Cardiac muscle cell (in vitro differentiated cells and primary cell): ENCODE results near the gene CCT6B. TPM values are rescaled to one million over a fixed set of nuclear protein-coding genes. Genes with fewer than 3 reads are reported as not detected.
A peak's percentile ranks its signal among the peaks of the same experiment; 100 is the strongest.

Source experiments
- DNase-seq, 2 donors: peaks; one replicate each; pipeline versions ENCODE4 v3.0.0 to v3.0.0-alpha.2; 2010 to 2017; ENCODE audit warnings: low read depth in 1 of 2, low spot score in 1 of 2
- H3K27ac ChIP-seq: fragments of 200-600 bp; sonication (generic); 2 replicates; pipeline ENCODE4 v1.5.1; 2016
- H3K27me3 ChIP-seq: fragments of 200-600 bp; sonication (generic); 2 replicates; pipeline ENCODE4 v1.6.0; 2016; ENCODE audit warnings: control low read depth
- H3K36me3 ChIP-seq: fragments of 200-600 bp; sonication (generic); 2 replicates; pipeline ENCODE4 v1.5.1; 2016; ENCODE audit warnings: control low read depth
- H3K4me1 ChIP-seq: fragments of 200-600 bp; sonication (generic); 2 replicates; pipeline ENCODE4 v1.8.1; 2017; ENCODE audit warnings: low read depth, mild to moderate bottlenecking, mixed run types
- H3K4me3 ChIP-seq: fragments of 200-600 bp; sonication (generic); 2 replicates; pipeline ENCODE4 v1.5.1; 2016; ENCODE audit warnings: mild to moderate bottlenecking
- H3K9me3 ChIP-seq: fragments of 200-600 bp; sonication (generic); 2 replicates; pipeline ENCODE4 v1.5.1; 2017; ENCODE audit warnings: low read depth, mild to moderate bottlenecking, control low read depth
- CTCF ChIP-seq: IDR thresholded peaks from 2 replicates; pipeline ENCODE4 v1.5.1; 2012; ENCODE audit warnings: low read depth, mild to moderate bottlenecking, low read length
- polyA plus RNA-seq: library from polyadenylated mRNA; unstranded; fragments of >200 nt; fragmentation: Nextera tagmentation; extraction: Ambion mirVana; gene quantifications from 2 replicates; pipeline ENCODE4 v1.2.1, GENCODE V29; 2016
- total RNA-seq: library from RNA; depleted of rRNA; stranded (reverse); fragments of >200 nt; gene quantifications from 2 replicates; pipeline ENCODE4 v1.2.3, GENCODE V29; 2016

The CCT6B gene
- total and polyA plus RNA-seq, 2 experiments from 2014 or later: 4.8 to 5.6 TPM

GRCh38 chr17:34892461-34893249, 68.6 kb downstream of the CCT6B start:
- Histone ChIP-seq H3K27me3 (peaks cover 16% of the 10 kb centered on the region), H3K27ac (no peak overlapping the region), H3K4me1 (no peaks in the 10 kb centered on the region), H3K9me3 (no peaks in the 10 kb centered on the region), H3K4me3 (no peak overlapping the region), H3K36me3 (no peaks in the 10 kb centered on the region)
- peak; percentile 48 for TF ChIP-seq CTCF
- peak; percentile 14 to 59 for DNase-seq

GRCh38 chr17:34886831-34887230, 74.4 kb downstream of the CCT6B start:
- Histone ChIP-seq H3K4me3 (no peak overlapping the region), H3K27ac (no peak overlapping the region), H3K27me3 (no peaks in the 10 kb centered on the region), H3K36me3 (no peaks in the 10 kb centered on the region), H3K4me1 (no peaks in the 10 kb centered on the region), H3K9me3 (no peaks in the 10 kb centered on the region)
- no peak for TF ChIP-seq CTCF
- no peak for DNase-seq

GRCh38 chr17:34885076-34885475, 76.2 kb downstream of the CCT6B start:
- no peak for DNase-seq
- Histone ChIP-seq H3K4me1 (no peaks in the 10 kb centered on the region), H3K9me3 (no peaks in the 10 kb centered on the region), H3K27ac (no peak overlapping the region), H3K36me3 (no peaks in the 10 kb centered on the region), H3K27me3 (no peaks in the 10 kb centered on the region), H3K4me3 (no peak overlapping the region)
- no peak for TF ChIP-seq CTCF

- DNase-seq: no peak
- Histone ChIP-seq H3K9me3 (no peaks in the 10 kb centered on the region), H3K27ac (no peak overlapping the region), H3K4me1 (no peaks in the 10 kb centered on the region), H3K4me3 (no peak overlapping the region), H3K36me3 (no peaks in the 10 kb centered on the region), H3K27me3 (no peaks in the 10 kb centered on the region)
- TF ChIP-seq CTCF: no peak
These were observed 76.7 kb downstream of the CCT6B start for GRCh38 chr17:34884597-34884996.

- Histone ChIP-seq H3K27me3 (no peaks in the 10 kb centered on the region), H3K36me3 (no peaks in the 10 kb centered on the region), H3K9me3 (no peaks in the 10 kb centered on the region), H3K27ac (no peak overlapping the region), H3K4me3 (no peak overlapping the region), H3K4me1 (no peaks in the 10 kb centered on the region)
- no peak for TF ChIP-seq CTCF
- DNase-seq: no peak
These were observed 77.9 kb downstream of the CCT6B start for GRCh38 chr17:34883106-34884000.
